Measurements from ENCODE around the gene TOX2. TPM values are rescaled to one million over a fixed set of nuclear protein-coding genes. Genes with fewer than 3 reads are reported as not detected.

Gene TOX2
- total and polyA plus RNA-seq, 2 of the 4 experiments (the other 2 are of a cell fraction), result 1.3 to 17.5 TPM

- Histone ChIP-seq H4K8ac (ENCODE audit: low read depth in 2 of 2, low read length in 2 of 2) (peak overlapping the region in 1 of 2 experiments; percentile 59; a peak in 2 of 4 replicates), H2AK5ac (ENCODE audit: low read depth, low read length) (peak overlapping the region; percentile 96), H3K9ac (ENCODE audit: low read depth, low read length) (no peak overlapping the region), H3K79me1 (ENCODE audit: low read depth in 1 of 2, low read length in 2 of 2) (peaks cover 34 to 94% of the 10 kb centered on the region in 2 experiments), H2BK5ac (ENCODE audit: low read depth, low read length, poor library complexity, severe bottlenecking) (no peak overlapping the region), H3K9me1 (ENCODE audit: insufficient read depth, low read length) (peaks cover 57% of the 10 kb centered on the region), H2BK120ac (ENCODE audit: low read depth, low read length) (peak overlapping the region; percentile 92), H3K14ac (replicated peaks; ENCODE audit: low read depth, low read length) (peak overlapping the region; percentile 84), H3K27me3 (ENCODE audit: control insufficient read depth, insufficient read depth, low read length) (no peaks in the 10 kb centered on the region), H4K20me1 (ENCODE audit: insufficient read depth, low read length) (peaks cover 30% of the 10 kb centered on the region; the same call in 1 of the 2 replicates), H3K4me3 (ENCODE audit: insufficient read depth, low read depth, low read length) (no peak overlapping the region), H4K91ac (ENCODE audit: insufficient read depth, low read depth, low read length) (peak overlapping the region; percentile 85), H3K18ac (ENCODE audit: low read depth, low read length) (0 out of 2 replicates have a peak overlapping the region, but pooled peaks have one; percentile 11), H3K36me3 (ENCODE audit: control insufficient read depth, insufficient read depth, low read length) (no peaks in the 10 kb centered on the region), H3K23ac (ENCODE audit: low read depth, low read length) (peak overlapping the region; percentile 43; the same call in 1 of the 2 replicates), H4K5ac (ENCODE audit: low read depth, low read length) (peak overlapping the region; percentile 10; the same call in 1 of the 2 replicates), H2BK15ac (ENCODE audit: low read depth, low read length) (peak overlapping the region; percentile 50; the same call in 2 of the 3 replicates), H3K4me2 (ENCODE audit: low read depth, low read length) (no peak overlapping the region), H2AFZ (replicated peaks; ENCODE audit: low read length, poor library complexity) (no peak overlapping the region), H3K9me3 (ENCODE audit: control insufficient read depth, insufficient read depth, low read length) (no peaks in the 10 kb centered on the region), H3K27ac (ENCODE audit: insufficient read depth, low read length) (peak overlapping the region; percentile 75; the same call in 1 of the 2 replicates), H3K4ac (ENCODE audit: low read depth, low read length) (peak overlapping the region; percentile 93), H3K4me1 (ENCODE audit: control insufficient read depth, insufficient read depth, low read length) (peaks cover 52% of the 10 kb centered on the region), H2BK20ac (ENCODE audit: low read depth, low read length) (peak overlapping the region; percentile 80), H3K56ac (ENCODE audit: extremely low read depth, insufficient read depth, low read length) (no peak overlapping the region), H2AK9ac (replicated peaks; ENCODE audit: low read depth, low read length, poor library complexity) (peak overlapping the region; percentile 11)
- no TSS peak for BruUV-seq (replicated peaks)
- in situ Hi-C loops (cut with MboI; ENCODE audit: low sequenced_read_pairs), result loop anchor here (25.0 kb wide), 1 partner anchor 1847 kb away; the partner anchor contains the start of genes DNTTIP1 and WFDC3
- dilution Hi-C loops (cut with HindIII; ENCODE audit: low sequenced_read_pairs, unreplicated experiment), result no loop called here
- WGBS, 2 experiments (ENCODE audit: extremely low coverage in 2 of 2, insufficient read length in 1 of 2), result 89% methylated on average over 4 of the region's 10 CpGs; no CpG with 5 or more reads in 1 of the 2 experiments
- ChIA-PET POLR2A (ENCODE audit: unreplicated experiment) (interaction anchor here (0.7 kb wide), 1 partner anchor 414 kb away, joined by 6 read pairs; no protein-coding TSS in a partner anchor), CTCF (interaction anchor here (0.7 to 1.3 kb wide), 3 partner anchors 24 to 100 kb away, joined by 4 to 6 read pairs (median 5); no protein-coding TSS in a partner anchor)
- DNase-seq (no peak), ATAC-seq (ENCODE audit: low read depth) (no peak)
- TF ChIP-seq RFX5 (IDR thresholded peaks at IDR 0.05; ENCODE audit: low read depth, low read length), result no peak
- TF ChIP-seq ELK1 (IDR thresholded peaks at IDR 0.05; ENCODE audit: borderline replicate concordance, low read depth, low read length), result no peak
- no peak for TF ChIP-seq RCOR1 (IDR thresholded peaks at IDR 0.05; ENCODE audit: insufficient replicate concordance, low read length)
- no peak for TF ChIP-seq MAZ (IDR thresholded peaks at IDR 0.05; ENCODE audit: borderline replicate concordance, low read depth, low read length)
- no peak for TF ChIP-seq NFE2L2 (IDR thresholded peaks at IDR 0.05; ENCODE audit: low read depth, low read length)
- TF ChIP-seq POLR2A (IDR thresholded peaks at IDR 0.05; ENCODE audit: low read depth, low read length), result no peak
- TF ChIP-seq CHD1 (IDR thresholded peaks at IDR 0.05; ENCODE audit: low read depth, low read length), result no peak
- no peak for TF ChIP-seq SMC3 (IDR thresholded peaks at IDR 0.05; ENCODE audit: low read depth, low read length)
- TF ChIP-seq FOS (IDR thresholded peaks at IDR 0.05; ENCODE audit: low read depth, low read length), result no peak
- no peak for TF ChIP-seq MXI1 (IDR thresholded peaks at IDR 0.05; ENCODE audit: borderline replicate concordance, low read depth, low read length)
- TF ChIP-seq CTCF (conservative IDR thresholded peaks at IDR 0.05; ENCODE audit: low read depth, low read length), result no peak
- no peak for TF ChIP-seq CEBPB (IDR thresholded peaks at IDR 0.05; ENCODE audit: low read depth, low read length)
- no peak for TF ChIP-seq RAD21 (IDR thresholded peaks at IDR 0.05; ENCODE audit: low read length)
- intact Hi-C loops (cut with micrococcal nuclease), result loop anchor here (5.0 to 10.0 kb wide), 2 partner anchors 77 to 134 kb away; no protein-coding TSS in a partner anchor
Measured at GRCh38 chr20:43940518-43941225, 26.0 kb downstream of the TOX2 start.

Data from IMR-90 (cell line).